GM23338 (cell line): ENCODE measurements around the gene PICALM.

Source experiments
- CREB1 ChIP-seq: fragments of 250-450 bp; sonication (Bioruptor Pico); IDR thresholded peaks from 2 replicates; pipeline ENCODE4 v1.5.0; 2020; ENCODE audit warnings: low read depth, mild to moderate bottlenecking, moderate library complexity
- EZH2 ChIP-seq: fragments of 200-600 bp; sonication (generic); IDR thresholded peaks from one replicate; pipeline ENCODE4 v1.8.0; 2017; ENCODE audit warnings: antibody characterized with exemption, mild to moderate bottlenecking, low read depth; ENCODE audit not compliant: unreplicated experiment
- EZH2phosphoT487 ChIP-seq: fragments of 200-600 bp; sonication (generic); IDR thresholded peaks from one replicate; pipeline ENCODE4 v1.8.1; 2018; ENCODE audit warnings: antibody characterized with exemption; ENCODE audit not compliant: unreplicated experiment
- JUNB ChIP-seq: IDR thresholded peaks from one replicate; pipeline ENCODE4 v1.6.1; 2016; ENCODE audit warnings: antibody characterized with exemption; ENCODE audit not compliant: unreplicated experiment
- NANOG ChIP-seq: IDR thresholded peaks from 2 replicates; pipeline ENCODE4 v1.6.1; 2016; ENCODE audit warnings: antibody characterized with exemption, borderline replicate concordance
- POLR2AphosphoS5 ChIP-seq: IDR thresholded peaks from 2 replicates; pipeline ENCODE4 v1.6.1; 2016; ENCODE audit warnings: antibody characterized with exemption, low read depth
- ZNF331 ChIP-seq: fragments of 250-450 bp; sonication (Bioruptor Pico); IDR thresholded peaks from 2 replicates; pipeline ENCODE4 v1.5.0; 2020; ENCODE audit warnings: low read depth, mild to moderate bottlenecking, moderate library complexity
- TF ChIP-seq, protein P1 (sequence below), 2 experiments: fragments of 200-600 bp in 1 of 2; sonication (generic) in 1 of 2; conservative IDR thresholded peaks; 2 replicates each; pipeline versions ENCODE4 v1.5.1 to v1.6.1; 2016 to 2017; ENCODE audit warnings: antibody characterized with exemption in 2 of 2, low read depth in 2 of 2, mild to moderate bottlenecking in 2 of 2, moderate library complexity in 1 of 2
- TF ChIP-seq, protein P2 (sequence below): IDR thresholded peaks from one replicate; pipeline ENCODE4 v1.6.1; 2018; ENCODE audit warnings: antibody characterized with exemption; ENCODE audit not compliant: unreplicated experiment
- TF ChIP-seq, protein P3 (sequence below): IDR thresholded peaks from 2 replicates; pipeline ENCODE4 v1.6.1; 2016; ENCODE audit warnings: antibody characterized with exemption

DNA sequence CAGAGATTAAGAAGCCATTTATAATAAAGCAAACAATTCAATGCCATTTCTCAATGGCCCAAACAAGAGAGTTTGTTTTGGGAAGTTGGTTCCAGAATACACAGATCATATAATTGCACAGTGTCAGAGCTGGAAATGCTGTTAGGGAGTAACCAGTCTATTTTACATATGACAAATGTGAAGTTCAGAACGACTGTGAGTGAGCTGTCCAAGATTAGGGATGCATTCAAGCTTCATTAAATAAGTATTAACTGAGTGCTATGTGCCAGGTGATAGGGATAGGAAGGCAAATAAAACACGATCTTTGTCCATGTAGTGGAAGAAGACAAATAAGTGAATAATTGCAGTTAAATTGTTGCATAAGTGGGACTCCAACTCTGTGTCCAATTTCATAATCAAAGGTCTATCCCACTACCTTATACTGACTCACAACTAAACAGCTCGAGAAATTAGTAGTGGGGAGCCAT is 33.1 kb upstream of the PICALM start:
- TF ChIP-seq, protein P1, sequence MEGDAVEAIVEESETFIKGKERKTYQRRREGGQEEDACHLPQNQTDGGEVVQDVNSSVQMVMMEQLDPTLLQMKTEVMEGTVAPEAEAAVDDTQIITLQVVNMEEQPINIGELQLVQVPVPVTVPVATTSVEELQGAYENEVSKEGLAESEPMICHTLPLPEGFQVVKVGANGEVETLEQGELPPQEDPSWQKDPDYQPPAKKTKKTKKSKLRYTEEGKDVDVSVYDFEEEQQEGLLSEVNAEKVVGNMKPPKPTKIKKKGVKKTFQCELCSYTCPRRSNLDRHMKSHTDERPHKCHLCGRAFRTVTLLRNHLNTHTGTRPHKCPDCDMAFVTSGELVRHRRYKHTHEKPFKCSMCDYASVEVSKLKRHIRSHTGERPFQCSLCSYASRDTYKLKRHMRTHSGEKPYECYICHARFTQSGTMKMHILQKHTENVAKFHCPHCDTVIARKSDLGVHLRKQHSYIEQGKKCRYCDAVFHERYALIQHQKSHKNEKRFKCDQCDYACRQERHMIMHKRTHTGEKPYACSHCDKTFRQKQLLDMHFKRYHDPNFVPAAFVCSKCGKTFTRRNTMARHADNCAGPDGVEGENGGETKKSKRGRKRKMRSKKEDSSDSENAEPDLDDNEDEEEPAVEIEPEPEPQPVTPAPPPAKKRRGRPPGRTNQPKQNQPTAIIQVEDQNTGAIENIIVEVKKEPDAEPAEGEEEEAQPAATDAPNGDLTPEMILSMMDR (conservative IDR thresholded peaks at IDR 0.05; ENCODE audit: low read depth in 2 of 2), result no peak
- TF ChIP-seq POLR2AphosphoS5 (no peak), EZH2 (no peak), JUNB (no peak), CREB1 (no peak), ZNF331 (CRISPR knock-in tag) (no peak), NANOG (no peak), EZH2phosphoT487 (no peak)
- TF ChIP-seq, protein P2, sequence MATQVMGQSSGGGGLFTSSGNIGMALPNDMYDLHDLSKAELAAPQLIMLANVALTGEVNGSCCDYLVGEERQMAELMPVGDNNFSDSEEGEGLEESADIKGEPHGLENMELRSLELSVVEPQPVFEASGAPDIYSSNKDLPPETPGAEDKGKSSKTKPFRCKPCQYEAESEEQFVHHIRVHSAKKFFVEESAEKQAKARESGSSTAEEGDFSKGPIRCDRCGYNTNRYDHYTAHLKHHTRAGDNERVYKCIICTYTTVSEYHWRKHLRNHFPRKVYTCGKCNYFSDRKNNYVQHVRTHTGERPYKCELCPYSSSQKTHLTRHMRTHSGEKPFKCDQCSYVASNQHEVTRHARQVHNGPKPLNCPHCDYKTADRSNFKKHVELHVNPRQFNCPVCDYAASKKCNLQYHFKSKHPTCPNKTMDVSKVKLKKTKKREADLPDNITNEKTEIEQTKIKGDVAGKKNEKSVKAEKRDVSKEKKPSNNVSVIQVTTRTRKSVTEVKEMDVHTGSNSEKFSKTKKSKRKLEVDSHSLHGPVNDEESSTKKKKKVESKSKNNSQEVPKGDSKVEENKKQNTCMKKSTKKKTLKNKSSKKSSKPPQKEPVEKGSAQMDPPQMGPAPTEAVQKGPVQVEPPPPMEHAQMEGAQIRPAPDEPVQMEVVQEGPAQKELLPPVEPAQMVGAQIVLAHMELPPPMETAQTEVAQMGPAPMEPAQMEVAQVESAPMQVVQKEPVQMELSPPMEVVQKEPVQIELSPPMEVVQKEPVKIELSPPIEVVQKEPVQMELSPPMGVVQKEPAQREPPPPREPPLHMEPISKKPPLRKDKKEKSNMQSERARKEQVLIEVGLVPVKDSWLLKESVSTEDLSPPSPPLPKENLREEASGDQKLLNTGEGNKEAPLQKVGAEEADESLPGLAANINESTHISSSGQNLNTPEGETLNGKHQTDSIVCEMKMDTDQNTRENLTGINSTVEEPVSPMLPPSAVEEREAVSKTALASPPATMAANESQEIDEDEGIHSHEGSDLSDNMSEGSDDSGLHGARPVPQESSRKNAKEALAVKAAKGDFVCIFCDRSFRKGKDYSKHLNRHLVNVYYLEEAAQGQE, result no peak
- TF ChIP-seq, protein P3, sequence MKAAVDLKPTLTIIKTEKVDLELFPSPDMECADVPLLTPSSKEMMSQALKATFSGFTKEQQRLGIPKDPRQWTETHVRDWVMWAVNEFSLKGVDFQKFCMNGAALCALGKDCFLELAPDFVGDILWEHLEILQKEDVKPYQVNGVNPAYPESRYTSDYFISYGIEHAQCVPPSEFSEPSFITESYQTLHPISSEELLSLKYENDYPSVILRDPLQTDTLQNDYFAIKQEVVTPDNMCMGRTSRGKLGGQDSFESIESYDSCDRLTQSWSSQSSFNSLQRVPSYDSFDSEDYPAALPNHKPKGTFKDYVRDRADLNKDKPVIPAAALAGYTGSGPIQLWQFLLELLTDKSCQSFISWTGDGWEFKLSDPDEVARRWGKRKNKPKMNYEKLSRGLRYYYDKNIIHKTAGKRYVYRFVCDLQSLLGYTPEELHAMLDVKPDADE, result no peak
